ENCODE measurements around the gene TNFRSF1B. TPM values are rescaled to one million over a fixed set of nuclear protein-coding genes. Genes with fewer than 3 reads are reported as not detected.

The TNFRSF1B gene
- total and polyA plus RNA-seq, 9 of the 15 experiments (the other 6 are each of a cell fraction or from before 2014, with no cell fraction given), result 8.8 to 91.3 (median 36.0) TPM

- TF ChIP-seq NFYB (IDR thresholded peaks at IDR 0.05; ENCODE audit: extremely low read depth, insufficient read length) (no peak), KLF1 (tag; IDR thresholded peaks at IDR 0.05) (0 out of 2 replicates have a peak, but pooled peaks have one; percentile 23), FOXA1 (IDR thresholded peaks at IDR 0.05; ENCODE audit: borderline replicate concordance) (no peak), KAT7 (CRISPR knock-in tag; IDR thresholded peaks at IDR 0.05; ENCODE audit: borderline replicate concordance) (peak; percentile 24; the same call in 1 of the 2 replicates), ZNF785 (CRISPR knock-in tag; IDR thresholded peaks at IDR 0.05) (no peak), ZNF253 (CRISPR knock-in tag; conservative IDR thresholded peaks at IDR 0.05) (no peak), NCOR1 (IDR thresholded peaks at IDR 0.05) (peak; percentile 76), JUND (IDR thresholded peaks at IDR 0.05; ENCODE audit: borderline replicate concordance, low read depth, low read length) (no peak; the same call in 1 of the 2 replicates), JUND (tag; IDR thresholded peaks at IDR 0.05; ENCODE audit: borderline replicate concordance, low read depth, low read length) (no peak), TEAD4 (IDR thresholded peaks at IDR 0.05; ENCODE audit: low read length) (peak; percentile 81), TEAD4 (CRISPR knock-in tag; IDR thresholded peaks at IDR 0.05; ENCODE audit: borderline replicate concordance) (no peak), ESRRB (CRISPR knock-in tag; IDR thresholded peaks at IDR 0.05; ENCODE audit: borderline replicate concordance) (no peak), SIN3A (IDR thresholded peaks at IDR 0.05; ENCODE audit: borderline replicate concordance in 2 of 2, control insufficient read depth in 1 of 2, low read depth in 2 of 2, low read length in 2 of 2) (peak in 1 of 2 experiments; percentile 55; a peak in 2 of 4 replicates), ZBTB49 (CRISPR knock-in tag; IDR thresholded peaks at IDR 0.05; ENCODE audit: borderline replicate concordance) (no peak), LEF1 (IDR thresholded peaks at IDR 0.05) (peak; percentile 27; the same call in 1 of the 2 replicates), ZEB2 (IDR thresholded peaks at IDR 0.05) (no peak), ID3 (CRISPR knock-in tag; IDR thresholded peaks at IDR 0.05) (no peak), ID3 (tag; IDR thresholded peaks at IDR 0.05) (peak; percentile 20; the same call in 1 of the 2 replicates), NEUROD1 (IDR thresholded peaks at IDR 0.05; ENCODE audit: borderline replicate concordance, low read depth, low read length, partially characterized antibody) (peak; percentile 4), ETS1 (conservative IDR thresholded peaks at IDR 0.05; ENCODE audit: control insufficient read depth, low read depth, low read length) (no peak), CBX2 (IDR thresholded peaks at IDR 0.05; ENCODE audit: insufficient read depth, low read length, poor library complexity, severe bottlenecking) (no peak), POLR2AphosphoS5 (IDR thresholded peaks at IDR 0.05; ENCODE audit: control insufficient read depth, insufficient read depth, low read depth, low read length) (peak; percentile 23; the same call in 1 of the 2 replicates), CBX3 (IDR thresholded peaks at IDR 0.05; ENCODE audit: borderline replicate concordance in 1 of 2, low read length in 2 of 2) (0 out of 3 replicates have a peak, but pooled peaks of 1 of the 2 experiments have one; percentile 50)
These were observed 970 bp downstream of the TNFRSF1B start (continued) for GRCh38 chr1:12167493-12168429.
